Spleen (tissue), 11 donors: ENCODE measurements around the gene ARL5C. TPM values are rescaled to one million over a fixed set of nuclear protein-coding genes. Genes with fewer than 3 reads are reported as not detected.

Experiments
- DNase-seq: peaks from one replicate; pipeline ENCODE4 v3.0.0-alpha.2; 2020
- H3K27ac ChIP-seq, 8 donors: fragments of 200-600 bp; sonication (generic) in 7 of 8; 1 replicate in 4 of 8; 2 replicates in 4 of 8; pipeline versions ENCODE4 v1.5.0 to v1.8.0; 2016 to 2021; ENCODE audit warnings: inconsistent platforms in 4 of 8, mild to moderate bottlenecking in 4 of 8, moderate library complexity in 1 of 8
- H3K27me3 ChIP-seq, 7 donors: fragments of 200-600 bp; sonication (generic) in 6 of 7; replicated peaks in 1 of 7; 1 replicate in 4 of 7; 2 replicates in 3 of 7; pipeline versions ENCODE4 v1.5.0 to v1.8.0; 2016 to 2021; ENCODE audit warnings: inconsistent platforms in 3 of 7, mild to moderate bottlenecking in 1 of 7
- H3K36me3 ChIP-seq, 6 donors: fragments of 200-600 bp; sonication (generic) in 5 of 6; 1 replicate in 4 of 6; 2 replicates in 2 of 6; pipeline versions ENCODE4 v1.5.0 to v1.8.0; 2016 to 2021; ENCODE audit warnings: inconsistent platforms in 2 of 6
- H3K4me1 ChIP-seq, 6 donors: fragments of 200-600 bp; sonication (generic) in 5 of 6; 1 replicate in 3 of 6; 2 replicates in 3 of 6; pipeline versions ENCODE4 v1.5.0 to v1.8.0; 2016 to 2021; ENCODE audit warnings: inconsistent platforms in 3 of 6
- H3K4me3 ChIP-seq, 8 donors: fragments of 200-600 bp; sonication (generic) in 7 of 8; 1 replicate in 4 of 8; 2 replicates in 4 of 8; pipeline versions ENCODE4 v1.5.0 to v1.8.0; 2016 to 2021; ENCODE audit warnings: inconsistent platforms in 4 of 8, mild to moderate bottlenecking in 4 of 8, moderate library complexity in 2 of 8
- H3K9me3 ChIP-seq, 8 donors: fragments of 200-600 bp; sonication (generic) in 7 of 8; 1 replicate in 4 of 8; 2 replicates in 4 of 8; pipeline versions ENCODE4 v1.5.0 to v1.8.0; 2016 to 2021; ENCODE audit warnings: inconsistent platforms in 4 of 8
- CTCF ChIP-seq, 11 experiments: fragments of 200-600 bp in 7 of 11; fragments of 450-650 bp in 4 of 11; sonication (generic) in 4 of 11; IDR thresholded peaks in 8 of 11; conservative IDR thresholded peaks in 3 of 11; 1 replicate in 7 of 11; 2 replicates in 4 of 11; pipeline versions ENCODE4 v1.4.0 to v1.8.0; 2016 to 2021; ENCODE audit warnings: antibody characterized with exemption in 11 of 11, inconsistent platforms in 4 of 11, mild to moderate bottlenecking in 1 of 11
- POLR2A ChIP-seq, 3 donors: fragments of 450-650 bp; IDR thresholded peaks; one replicate each; pipeline ENCODE4 v1.5.1; 2017; ENCODE audit warnings: antibody characterized with exemption in 3 of 3, mild to moderate bottlenecking in 1 of 3
- POLR2AphosphoS5 ChIP-seq, 3 donors: sonication (generic); formaldehyde crosslinking; IDR thresholded peaks; one replicate each; pipeline ENCODE4 v1.5.1; 2017; ENCODE audit warnings: antibody characterized with exemption in 3 of 3
- WGBS, 5 donors: extraction: QIAGEN DNeasy Blood & Tissue Kit in 3 of 5; methylation state at CpG; one replicate each; pipeline versions ENCODE4 v1.1.5 to v1.1.7; 2013 to 2018; 5-methylcytosine and 5-hydroxymethylcytosine counted together
- intact Hi-C: fragments of 100-400 bp; cut with DNase I; formaldehyde crosslinking; loops from one replicate; pipeline ENCODE4 v1.15.0; 2023; ENCODE audit warnings: low total_unique reads
- polyA plus RNA-seq, 3 donors: library from polyadenylated mRNA; stranded (reverse); fragments of 200-250 nt; gene quantifications; one replicate each; pipeline ENCODE4 v1.2.1, GENCODE V29; 2013
- total RNA-seq, 7 donors: library from RNA; depleted of rRNA in 3 of 7; stranded (reverse); fragments of >200 nt in 3 of 7; fragmentation: NEBNext Ultra II Directional in 4 of 7; extraction: Animal tissue kit (Norgen Biotek cat#: 25700) in 4 of 7; gene quantifications; one replicate each; pipeline versions ENCODE4 v1.1.0 to v1.2.1, GENCODE V29; 2016 to 2021
- donor health status: healthy with polysubstance abuse.
- donor health status: DM: no; HTN: no; CAD: no; lungs with moderate emphysema.
- donor health status: DM: no; HTN: no; CAD: no.
- donor health status: Bipolar disorder and iron deficiency.
- donor health status: healthy.
- donor health status: DM: no; HTN: no; CAD: no.
- donor health status: DM: yes; HTN: yes; CAD: no.

Gene ARL5C
- total and polyA plus RNA-seq, 10 donors, result not detected

GRCh38 chr17:39194089-39194984 is 28.4 kb upstream of the ARL5C start:
- Histone ChIP-seq H3K36me3 (peaks cover 0 to 42% (median 14%) of the 10 kb centered on the region in 6 donors), H3K27ac (peak overlapping the region in 3 of 8 donors; percentile 96 to 98 (median 98)), H3K27me3 (peaks cover 0 to 12% (median 0%) of the 10 kb centered on the region in 7 donors), H3K4me1 (peaks cover 8 to 58% (median 41%) of the 10 kb centered on the region in 6 donors), H3K4me3 (no peak overlapping the region), H3K9me3 (no peaks in the 10 kb centered on the region)
- no peak for TF ChIP-seq POLR2AphosphoS5 (IDR thresholded peaks at IDR 0.05)
- peak in 7 of 11 experiments; percentile 8 to 40 (median 30) for TF ChIP-seq CTCF (IDR thresholded peaks at IDR 0.05 in 8 of 11, conservative IDR thresholded peaks at IDR 0.05 in 3 of 11)
- TF ChIP-seq POLR2A (IDR thresholded peaks at IDR 0.05), result no peak
- WGBS, 5 donors, result 78 to 89% (median 80%) methylated on average over 20 of the region's 20 CpGs
- DNase-seq, result no peak
- intact Hi-C loops, result no loop called here

DNA sequence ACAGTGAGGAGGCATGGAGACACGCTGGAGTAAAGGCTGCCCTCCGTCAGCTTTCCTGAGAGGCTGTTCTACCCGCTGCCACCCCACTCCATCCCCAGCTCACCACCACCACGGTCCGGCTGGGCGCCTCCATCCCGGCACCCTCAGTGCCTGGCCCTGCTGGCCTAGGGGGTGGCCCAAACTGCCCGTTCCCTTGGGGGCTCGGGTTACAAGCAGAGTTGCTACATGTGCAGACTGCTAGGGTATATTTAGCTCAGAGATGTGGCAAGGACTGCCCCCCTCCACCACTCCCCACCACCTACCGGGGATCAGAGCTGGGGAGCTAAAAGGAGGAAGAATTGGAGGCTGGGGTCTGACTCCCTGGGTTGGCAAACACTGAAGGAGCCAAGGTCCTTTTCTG is 27.4 kb upstream of the ARL5C start:
- Histone ChIP-seq H3K36me3 (peaks cover 0 to 52% (median 14%) of the 10 kb centered on the region in 6 donors), H3K27me3 (peaks cover 0 to 12% (median 0%) of the 10 kb centered on the region in 7 donors), H3K4me1 (peaks cover 3 to 48% (median 31%) of the 10 kb centered on the region in 6 donors), H3K9me3 (no peaks in the 10 kb centered on the region), H3K27ac (no peak overlapping the region), H3K4me3 (no peak overlapping the region)
- DNase-seq, result no peak
- 82 to 95% (median 86%) methylated on average over 9 to 10 of the region's 10 CpGs for WGBS, 5 donors
- intact Hi-C loops, result no loop called here
- TF ChIP-seq POLR2AphosphoS5 (IDR thresholded peaks at IDR 0.05) (no peak), CTCF (IDR thresholded peaks at IDR 0.05 in 8 of 11, conservative IDR thresholded peaks at IDR 0.05 in 3 of 11) (no peak), POLR2A (IDR thresholded peaks at IDR 0.05) (no peak)

DNA sequence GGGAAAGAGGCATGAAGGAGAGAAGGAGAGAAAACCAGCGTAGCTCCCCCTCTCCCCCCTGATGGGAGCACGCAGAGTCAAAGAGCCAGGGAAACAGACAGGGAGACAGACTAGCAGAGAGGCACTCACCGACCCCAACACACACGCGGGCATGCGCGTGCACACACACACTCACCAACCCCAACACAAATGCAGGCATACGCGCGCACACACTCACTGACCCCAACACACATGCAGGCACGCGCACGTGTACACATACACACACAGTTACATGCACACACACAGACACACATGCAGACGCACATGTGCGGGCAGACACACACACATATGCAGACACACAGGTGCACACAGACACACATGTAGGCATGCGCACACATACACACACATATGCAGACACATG is 26.9 kb upstream of the ARL5C start:
- 94 to 98% (median 96%) methylated on average over 16 of the region's 16 CpGs for WGBS, 5 donors
- Histone ChIP-seq H3K36me3 (peaks cover 0 to 56% (median 14%) of the 10 kb centered on the region in 6 donors), H3K9me3 (no peaks in the 10 kb centered on the region), H3K4me1 (peaks cover 1 to 43% (median 26%) of the 10 kb centered on the region in 6 donors), H3K27ac (no peak overlapping the region), H3K4me3 (no peak overlapping the region), H3K27me3 (peaks cover 0 to 12% (median 0%) of the 10 kb centered on the region in 7 donors)
- intact Hi-C loops, result no loop called here
- TF ChIP-seq POLR2AphosphoS5 (IDR thresholded peaks at IDR 0.05), result no peak
- DNase-seq, result no peak

- no peak for DNase-seq
- TF ChIP-seq POLR2AphosphoS5 (IDR thresholded peaks at IDR 0.05) (no peak), CTCF (IDR thresholded peaks at IDR 0.05 in 8 of 11, conservative IDR thresholded peaks at IDR 0.05 in 3 of 11) (no peak), POLR2A (IDR thresholded peaks at IDR 0.05) (no peak)
- Histone ChIP-seq H3K4me3 (no peak overlapping the region), H3K27me3 (peaks cover 0 to 3% (median 0%) of the 10 kb centered on the region in 7 donors), H3K9me3 (no peaks in the 10 kb centered on the region), H3K27ac (no peak overlapping the region), H3K36me3 (peaks cover 0 to 66% (median 22%) of the 10 kb centered on the region in 6 donors), H3K4me1 (peaks cover 0 to 34% (median 19%) of the 10 kb centered on the region in 6 donors)
- WGBS, 5 donors, result 88 to 98% (median 96%) methylated on average over 7 to 9 of the region's 9 CpGs
- intact Hi-C loops, result no loop called here
Measured at GRCh38 chr17:39191750-39192510, 26.0 kb upstream of the ARL5C start.
